Measurements from ENCODE around the gene TRANK1.

Gene TRANK1

DNA sequence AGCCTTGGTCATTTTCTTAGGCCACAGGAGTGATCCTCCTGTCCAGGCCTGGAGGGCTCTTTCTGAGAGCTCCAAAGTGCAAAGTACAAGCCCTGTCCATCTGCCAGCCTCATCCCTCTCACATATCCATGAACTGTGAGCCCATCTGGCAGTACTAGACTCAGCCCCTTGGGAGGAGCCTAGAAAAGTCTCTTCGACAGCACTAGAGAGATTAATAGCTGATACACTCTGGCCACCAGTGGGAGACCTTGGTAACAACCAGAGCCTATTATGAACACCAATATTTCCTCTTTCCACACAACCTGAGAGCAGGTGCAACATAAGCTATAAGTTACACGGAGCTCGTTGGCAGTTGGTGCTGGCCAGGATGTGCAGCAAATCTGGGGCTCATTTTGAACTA is 121.0 kb downstream of the TRANK1 start:
- DNase-seq (ENCODE audit: low read depth), result no peak
- TF ChIP-seq, protein P1, sequence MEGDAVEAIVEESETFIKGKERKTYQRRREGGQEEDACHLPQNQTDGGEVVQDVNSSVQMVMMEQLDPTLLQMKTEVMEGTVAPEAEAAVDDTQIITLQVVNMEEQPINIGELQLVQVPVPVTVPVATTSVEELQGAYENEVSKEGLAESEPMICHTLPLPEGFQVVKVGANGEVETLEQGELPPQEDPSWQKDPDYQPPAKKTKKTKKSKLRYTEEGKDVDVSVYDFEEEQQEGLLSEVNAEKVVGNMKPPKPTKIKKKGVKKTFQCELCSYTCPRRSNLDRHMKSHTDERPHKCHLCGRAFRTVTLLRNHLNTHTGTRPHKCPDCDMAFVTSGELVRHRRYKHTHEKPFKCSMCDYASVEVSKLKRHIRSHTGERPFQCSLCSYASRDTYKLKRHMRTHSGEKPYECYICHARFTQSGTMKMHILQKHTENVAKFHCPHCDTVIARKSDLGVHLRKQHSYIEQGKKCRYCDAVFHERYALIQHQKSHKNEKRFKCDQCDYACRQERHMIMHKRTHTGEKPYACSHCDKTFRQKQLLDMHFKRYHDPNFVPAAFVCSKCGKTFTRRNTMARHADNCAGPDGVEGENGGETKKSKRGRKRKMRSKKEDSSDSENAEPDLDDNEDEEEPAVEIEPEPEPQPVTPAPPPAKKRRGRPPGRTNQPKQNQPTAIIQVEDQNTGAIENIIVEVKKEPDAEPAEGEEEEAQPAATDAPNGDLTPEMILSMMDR (IDR thresholded peaks at IDR 0.05; ENCODE audit: low read length, missing control alignments), result no peak
- no peak overlapping the region for H3K4me3 ChIP-seq (replicated peaks; ENCODE audit: low read depth, low read length)

DNA sequence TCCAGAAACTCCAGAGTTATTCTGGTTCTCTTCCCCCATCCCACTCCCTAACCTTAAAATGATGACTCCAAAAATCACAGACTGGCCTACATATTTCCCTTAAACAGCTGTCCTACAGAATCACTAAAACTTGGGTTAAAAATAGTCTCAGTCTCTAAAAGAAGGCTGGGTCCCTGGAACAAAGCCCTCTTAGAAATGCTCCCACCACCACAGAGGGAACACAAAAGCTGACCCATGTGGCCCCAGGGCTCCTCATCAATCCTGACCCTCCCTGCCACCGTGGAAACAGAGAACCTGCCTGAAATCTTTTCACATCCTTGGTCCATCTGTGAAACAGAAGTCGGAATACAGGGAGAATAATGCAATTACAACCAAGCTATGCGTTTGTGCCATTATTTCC is 124.8 kb downstream of the TRANK1 start:
- TF ChIP-seq, protein P1 (IDR thresholded peaks at IDR 0.05; ENCODE audit: low read length, missing control alignments), result no peak
- DNase-seq (ENCODE audit: low read depth), result no peak
- H3K4me3 ChIP-seq (replicated peaks; ENCODE audit: low read depth, low read length), result no peak overlapping the region

DNA sequence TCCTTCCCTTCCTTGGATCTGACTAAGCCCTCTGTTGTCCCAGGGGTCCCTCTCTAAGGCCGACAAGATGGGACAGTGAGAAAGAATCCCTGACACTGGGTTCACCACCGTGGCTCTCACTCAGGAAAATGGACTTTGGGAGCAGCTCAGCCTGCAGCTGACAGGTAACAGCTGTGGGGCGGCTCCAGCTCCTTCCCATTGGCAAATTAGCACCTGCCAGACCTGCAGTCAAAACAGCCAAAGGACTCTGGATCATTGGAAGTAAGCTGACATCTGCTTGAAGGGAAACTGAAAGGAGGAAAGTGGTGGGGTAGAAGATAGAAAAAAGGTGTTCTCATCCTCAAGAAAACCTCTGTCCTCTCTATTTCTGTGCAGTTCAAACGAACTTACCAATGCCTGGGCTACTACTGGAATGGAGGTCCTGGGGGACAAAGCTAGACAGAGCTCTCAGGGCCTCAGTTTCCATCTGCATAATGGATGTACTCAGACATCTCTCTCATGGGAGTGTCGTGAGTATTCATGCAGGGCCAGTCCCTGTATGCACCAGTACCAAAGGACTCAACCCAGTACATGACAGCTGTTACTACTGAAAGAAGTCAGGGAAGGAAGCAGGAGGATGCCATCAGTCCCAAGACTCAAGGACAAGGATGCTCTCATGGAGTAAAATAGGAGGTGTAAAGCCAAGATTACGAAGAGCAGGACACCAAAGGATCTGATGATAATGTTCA is 126.9 kb downstream of the TRANK1 start:
- H3K4me3 ChIP-seq (replicated peaks; ENCODE audit: low read depth, low read length), result no peak overlapping the region
- no peak for DNase-seq (ENCODE audit: low read depth)
- TF ChIP-seq, protein P1 (IDR thresholded peaks at IDR 0.05; ENCODE audit: low read length, missing control alignments), result no peak

DNA sequence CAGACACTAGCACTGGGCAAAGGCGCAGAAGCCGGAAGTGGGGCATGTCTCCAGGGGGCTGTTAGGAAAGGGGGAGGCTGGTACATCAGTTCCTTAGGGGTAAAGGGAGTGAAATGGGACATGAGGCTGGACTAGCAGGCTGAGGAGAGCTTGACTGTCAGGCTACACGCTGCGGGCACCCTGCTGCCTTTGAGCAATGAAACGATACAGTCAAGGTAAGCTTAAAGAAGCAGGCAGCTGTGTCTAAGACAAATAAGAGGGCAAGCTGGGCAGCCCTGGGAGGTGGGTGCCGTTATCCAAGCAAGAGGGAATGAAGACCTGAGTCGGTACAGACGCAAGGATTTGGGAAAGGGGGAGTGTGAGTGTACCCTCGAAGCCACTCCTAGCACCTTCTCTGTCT is 129.5 kb downstream of the TRANK1 start:
- TF ChIP-seq, protein P1 (IDR thresholded peaks at IDR 0.05; ENCODE audit: low read length, missing control alignments), result no peak
- no peak for DNase-seq (ENCODE audit: low read depth)
- no peak overlapping the region for H3K4me3 ChIP-seq (replicated peaks; ENCODE audit: low read depth, low read length)

DNA sequence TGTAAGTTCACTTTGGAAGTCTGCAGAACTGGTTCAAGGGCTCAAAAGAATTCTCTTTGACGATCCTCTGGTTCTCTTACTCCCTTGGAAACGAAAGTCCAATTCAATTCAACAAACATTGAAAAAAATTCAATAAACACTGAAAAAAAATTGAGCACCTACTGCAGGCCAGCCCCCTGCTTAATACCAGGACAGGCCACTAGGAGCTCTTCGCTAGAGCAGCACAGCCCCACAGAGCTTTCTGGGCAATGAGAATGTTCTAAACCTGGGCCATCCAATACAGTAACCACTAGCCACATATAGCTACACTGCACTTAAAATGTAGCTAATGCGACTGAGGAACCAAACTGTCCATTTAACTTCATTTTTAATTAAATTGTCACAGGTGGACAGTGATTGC is 130.1 kb downstream of the TRANK1 start:
- TF ChIP-seq, protein P1 (IDR thresholded peaks at IDR 0.05; ENCODE audit: low read length, missing control alignments), result peak; percentile 27
- no peak for DNase-seq (ENCODE audit: low read depth)
- H3K4me3 ChIP-seq (replicated peaks; ENCODE audit: low read depth, low read length), result no peak overlapping the region

DNA sequence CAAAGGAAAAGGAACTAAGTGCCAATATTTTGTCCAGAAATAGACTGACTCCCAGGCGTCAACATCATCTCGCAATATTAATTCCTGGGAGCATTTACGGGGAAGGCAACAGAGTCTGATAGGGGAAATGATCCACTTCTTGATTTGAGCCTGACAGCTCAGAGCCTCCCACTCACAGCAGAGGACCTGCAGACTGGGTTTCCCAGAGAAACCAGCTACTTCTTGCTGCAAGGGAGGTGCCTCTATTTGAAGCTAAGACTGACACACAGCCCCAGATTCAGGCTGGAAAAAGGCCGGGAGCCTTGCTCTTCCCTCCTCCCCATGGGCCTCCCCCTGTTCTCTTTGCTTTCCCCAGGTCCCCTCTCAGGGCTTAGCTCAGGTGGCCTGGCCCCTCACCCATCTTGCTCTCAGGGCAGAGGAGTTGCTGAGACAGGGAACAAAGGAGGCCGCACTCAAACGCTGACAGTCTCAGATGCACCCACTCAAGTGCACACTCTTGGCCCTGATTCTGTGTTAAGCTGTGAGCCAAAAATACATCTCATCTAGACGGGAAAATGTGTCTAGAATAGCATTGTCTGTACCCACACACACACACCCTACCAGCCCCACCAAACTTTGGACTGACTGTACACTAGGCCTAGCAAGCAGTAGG is 130.7 kb downstream of the TRANK1 start:
- H3K4me3 ChIP-seq (replicated peaks; ENCODE audit: low read depth, low read length), result no peak overlapping the region
- DNase-seq (ENCODE audit: low read depth), result no peak
- TF ChIP-seq, protein P1 (IDR thresholded peaks at IDR 0.05; ENCODE audit: low read length, missing control alignments), result no peak
